Uterus (tissue), 2 donors: Measurements from ENCODE around the gene ALAS1.

Experiments
- POLR2A ChIP-seq, 2 donors: fragments of 450-650 bp; IDR thresholded peaks; one replicate each; pipeline ENCODE4 v1.6.1; 2016; ENCODE audit warnings: antibody characterized with exemption in 2 of 2, mild to moderate bottlenecking in 1 of 2, moderate library complexity in 1 of 2
- TF ChIP-seq, protein P1 (sequence below), 4 experiments: fragments of 200-600 bp in 2 of 4; fragments of 450-650 bp in 2 of 4; sonication (generic) in 2 of 4; IDR thresholded peaks; one replicate each; pipeline ENCODE4 v1.5.1; 2016 to 2019; ENCODE audit warnings: antibody characterized with exemption in 4 of 4, mild to moderate bottlenecking in 2 of 4, moderate library complexity in 1 of 4

DNA sequence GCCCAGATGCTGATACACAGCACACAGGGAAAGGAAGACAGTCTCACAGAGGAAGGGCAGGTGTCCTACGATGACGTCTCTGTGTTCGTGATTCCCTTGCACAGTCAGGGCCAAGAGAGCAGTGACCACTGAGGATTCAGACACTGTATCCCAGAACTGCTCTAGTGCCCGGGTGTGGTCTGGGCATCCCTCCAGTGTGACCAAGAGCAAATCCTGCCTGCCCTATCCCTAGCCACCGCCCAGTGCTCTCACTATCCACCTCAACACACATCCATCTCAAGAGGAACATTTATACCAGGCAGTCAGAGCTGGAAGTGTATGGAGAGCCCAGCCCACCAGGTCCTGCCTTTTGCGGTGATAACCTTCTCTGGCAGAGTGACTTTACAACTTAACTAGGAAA lies 51.7 kb downstream of the ALAS1 start:
- TF ChIP-seq, protein P1, sequence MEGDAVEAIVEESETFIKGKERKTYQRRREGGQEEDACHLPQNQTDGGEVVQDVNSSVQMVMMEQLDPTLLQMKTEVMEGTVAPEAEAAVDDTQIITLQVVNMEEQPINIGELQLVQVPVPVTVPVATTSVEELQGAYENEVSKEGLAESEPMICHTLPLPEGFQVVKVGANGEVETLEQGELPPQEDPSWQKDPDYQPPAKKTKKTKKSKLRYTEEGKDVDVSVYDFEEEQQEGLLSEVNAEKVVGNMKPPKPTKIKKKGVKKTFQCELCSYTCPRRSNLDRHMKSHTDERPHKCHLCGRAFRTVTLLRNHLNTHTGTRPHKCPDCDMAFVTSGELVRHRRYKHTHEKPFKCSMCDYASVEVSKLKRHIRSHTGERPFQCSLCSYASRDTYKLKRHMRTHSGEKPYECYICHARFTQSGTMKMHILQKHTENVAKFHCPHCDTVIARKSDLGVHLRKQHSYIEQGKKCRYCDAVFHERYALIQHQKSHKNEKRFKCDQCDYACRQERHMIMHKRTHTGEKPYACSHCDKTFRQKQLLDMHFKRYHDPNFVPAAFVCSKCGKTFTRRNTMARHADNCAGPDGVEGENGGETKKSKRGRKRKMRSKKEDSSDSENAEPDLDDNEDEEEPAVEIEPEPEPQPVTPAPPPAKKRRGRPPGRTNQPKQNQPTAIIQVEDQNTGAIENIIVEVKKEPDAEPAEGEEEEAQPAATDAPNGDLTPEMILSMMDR (IDR thresholded peaks at IDR 0.05) = no peak
- TF ChIP-seq POLR2A (IDR thresholded peaks at IDR 0.05) = no peak
